Left lung (tissue), 10 donors: ENCODE results near the gene DCLRE1B. TPM values are rescaled to one million over a fixed set of nuclear protein-coding genes. Genes with fewer than 3 reads are reported as not detected.
A peak's percentile ranks its signal among the peaks of the same experiment; 100 is the strongest.

ENCODE experiments used
- ATAC-seq: fragments of 200-7000 bp; cut with Tn5 transposase; one replicate; pipeline ENCODE4 v1.9.1; 2020; ENCODE audit warnings: moderate library complexity
- DNase-seq, 4 donors: peaks; one replicate each; pipeline ENCODE4 v3.0.0-alpha.2; 2013 to 2020
- H3K27ac ChIP-seq, 2 donors: fragments of 200-600 bp; sonication (generic) in 1 of 2; one replicate each; pipeline versions ENCODE4 v1.5.0 to v1.8.0; 2020 to 2021
- H3K27me3 ChIP-seq, 2 donors: fragments of 200-600 bp; sonication (generic) in 1 of 2; one replicate each; pipeline versions ENCODE4 v1.5.0 to v1.8.0; 2020 to 2021
- H3K36me3 ChIP-seq, 2 donors: fragments of 200-600 bp; sonication (generic) in 1 of 2; one replicate each; pipeline versions ENCODE4 v1.5.0 to v1.8.0; 2020 to 2021
- H3K4me1 ChIP-seq, 2 donors: fragments of 200-600 bp; one replicate each; pipeline ENCODE4 v1.8.0; 2021
- H3K4me3 ChIP-seq, 2 donors: fragments of 200-600 bp; sonication (generic) in 1 of 2; one replicate each; pipeline versions ENCODE4 v1.5.0 to v1.8.0; 2020 to 2021; ENCODE audit warnings: mild to moderate bottlenecking in 1 of 2
- H3K9me3 ChIP-seq, 2 donors: fragments of 200-600 bp; sonication (generic) in 1 of 2; one replicate each; pipeline versions ENCODE4 v1.5.0 to v1.8.0; 2020 to 2021
- CTCF ChIP-seq, 2 donors: fragments of 200-600 bp; sonication (generic) in 1 of 2; IDR thresholded peaks; one replicate each; pipeline versions ENCODE4 v1.5.0 to v1.8.0; 2021; ENCODE audit warnings: antibody characterized with exemption in 2 of 2
- intact Hi-C, 2 donors: fragments of 100-400 bp; cut with DNase I; formaldehyde crosslinking; loops; one replicate each; pipeline versions ENCODE4 v1.11.2 to v1.14.2; 2022
- polyA plus RNA-seq, 6 donors: library from polyadenylated mRNA; unstranded; fragments of 120-200 nt; gene quantifications; one replicate each; pipeline ENCODE4 v1.2.1, GENCODE V29; 2013; ENCODE audit not compliant: insufficient read length in 6 of 6
- total RNA-seq, 2 donors: library from RNA; stranded (reverse); fragmentation: NEBNext Ultra II Directional; extraction: Animal tissue kit (Norgen Biotek cat#: 25700); gene quantifications; one replicate each; pipeline ENCODE4 v1.2.1, GENCODE V29; 2021
- donor health status: DM: no; HTN: yes; CAD: no.
- donor health status: DM: no; HTN: no; CAD: no.

The DCLRE1B gene
- total and polyA plus RNA-seq, 8 donors, result 7.3 to 11.9 (median 9.8) TPM

GRCh38 chr1:113935176-113935575 lies 30.1 kb downstream of the DCLRE1B start:
- no peaks in the 10 kb centered on the region for H3K9me3 ChIP-seq
- H3K27me3 ChIP-seq, result no peaks in the 10 kb centered on the region
- H3K4me1 ChIP-seq, result peaks cover 17 to 95% of the 10 kb centered on the region in 2 donors
- peaks cover 0 to under 1% of the 10 kb centered on the region in 2 donors for H3K36me3 ChIP-seq
- intact Hi-C loops, result no loop called here
- no peak for ATAC-seq
- H3K4me3 ChIP-seq, result no peak overlapping the region
- no peak for DNase-seq
- no peak for TF ChIP-seq CTCF (IDR thresholded peaks at IDR 0.05)
- no peak overlapping the region for H3K27ac ChIP-seq

GRCh38 chr1:113935970-113936369 lies 30.8 kb downstream of the DCLRE1B start:
- Histone ChIP-seq H3K27ac (no peak overlapping the region), H3K4me3 (no peak overlapping the region), H3K36me3 (peaks cover 0 to 8% of the 10 kb centered on the region in 2 donors), H3K27me3 (no peaks in the 10 kb centered on the region), H3K4me1 (peaks cover 13 to 97% of the 10 kb centered on the region in 2 donors), H3K9me3 (no peaks in the 10 kb centered on the region)
- no peak for DNase-seq
- intact Hi-C loops, result no loop called here
- no peak for ATAC-seq
- no peak for TF ChIP-seq CTCF (IDR thresholded peaks at IDR 0.05)

GRCh38 chr1:113937146-113937545 lies 32.0 kb downstream of the DCLRE1B start:
- DNase-seq, result no peak
- no peak for ATAC-seq
- no peaks in the 10 kb centered on the region for H3K27me3 ChIP-seq
- TF ChIP-seq CTCF (IDR thresholded peaks at IDR 0.05), result no peak
- no peak overlapping the region for H3K27ac ChIP-seq
- peaks cover 0 to 20% of the 10 kb centered on the region in 2 donors for H3K36me3 ChIP-seq
- H3K9me3 ChIP-seq, result no peaks in the 10 kb centered on the region
- no peak overlapping the region for H3K4me3 ChIP-seq
- intact Hi-C loops, result no loop called here
- H3K4me1 ChIP-seq, result peaks cover 1 to 97% of the 10 kb centered on the region in 2 donors

DNA sequence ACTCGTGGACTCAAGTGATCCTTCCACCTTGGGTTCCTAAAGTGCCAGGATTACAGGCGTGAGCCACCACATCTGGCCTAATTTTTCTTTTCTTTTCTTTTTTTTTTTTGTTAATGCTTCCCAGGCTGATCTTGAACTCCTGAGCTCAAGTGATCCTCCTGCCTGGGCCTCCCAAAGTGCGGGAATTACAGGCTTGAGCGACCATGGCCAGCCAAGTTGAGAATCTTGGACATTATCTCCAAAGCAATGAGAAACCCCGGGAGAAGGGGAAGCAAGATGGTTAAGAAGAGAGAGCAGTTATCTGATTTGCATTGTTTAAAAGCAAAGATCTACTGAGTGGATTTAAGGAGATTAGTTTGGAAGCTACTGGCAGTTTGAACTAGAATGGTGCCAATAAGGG lies 33.1 kb downstream of the DCLRE1B start:
- peaks cover 0 to 96% of the 10 kb centered on the region in 2 donors for H3K4me1 ChIP-seq
- no peak overlapping the region for H3K27ac ChIP-seq
- no peak for TF ChIP-seq CTCF (IDR thresholded peaks at IDR 0.05)
- peaks cover 0 to 23% of the 10 kb centered on the region in 2 donors for H3K36me3 ChIP-seq
- ATAC-seq, result no peak
- H3K27me3 ChIP-seq, result no peaks in the 10 kb centered on the region
- H3K9me3 ChIP-seq, result no peaks in the 10 kb centered on the region
- intact Hi-C loops, result no loop called here
- DNase-seq, result no peak
- no peak overlapping the region for H3K4me3 ChIP-seq

DNA sequence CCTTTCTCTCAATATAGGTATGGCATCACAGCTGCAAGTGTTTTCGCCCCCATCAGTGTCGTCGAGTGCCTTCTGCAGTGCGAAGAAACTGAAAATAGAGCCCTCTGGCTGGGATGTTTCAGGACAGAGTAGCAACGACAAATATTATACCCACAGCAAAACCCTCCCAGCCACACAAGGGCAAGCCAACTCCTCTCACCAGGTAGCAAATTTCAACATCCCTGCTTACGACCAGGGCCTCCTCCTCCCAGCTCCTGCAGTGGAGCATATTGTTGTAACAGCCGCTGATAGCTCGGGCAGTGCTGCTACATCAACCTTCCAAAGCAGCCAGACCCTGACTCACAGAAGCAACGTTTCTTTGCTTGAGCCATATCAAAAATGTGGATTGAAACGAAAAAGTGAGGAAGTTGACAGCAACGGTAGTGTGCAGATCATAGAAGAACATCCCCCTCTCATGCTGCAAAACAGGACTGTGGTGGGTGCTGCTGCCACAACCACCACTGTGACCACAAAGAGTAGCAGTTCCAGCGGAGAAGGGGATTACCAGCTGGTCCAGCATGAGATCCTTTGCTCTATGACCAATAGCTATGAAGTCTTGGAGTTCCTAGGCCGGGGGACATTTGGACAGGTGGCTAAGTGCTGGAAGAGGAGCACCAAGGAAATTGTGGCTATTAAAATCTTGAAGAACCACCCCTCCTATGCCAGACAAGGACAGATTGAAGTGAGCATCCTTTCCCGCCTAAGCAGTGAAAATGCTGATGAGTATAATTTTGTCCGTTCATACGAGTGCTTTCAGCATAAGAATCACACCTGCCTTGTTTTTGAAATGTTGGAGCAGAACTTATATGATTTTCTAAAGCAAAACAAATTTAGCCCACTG lies 35.5 kb downstream of the DCLRE1B start:
- no peaks in the 10 kb centered on the region for H3K9me3 ChIP-seq
- H3K27me3 ChIP-seq, result no peaks in the 10 kb centered on the region
- peaks cover 0 to 23% of the 10 kb centered on the region in 2 donors for H3K36me3 ChIP-seq
- TF ChIP-seq CTCF (IDR thresholded peaks at IDR 0.05), result no peak
- no peak overlapping the region for H3K4me3 ChIP-seq
- H3K4me1 ChIP-seq, result peaks cover 0 to 81% of the 10 kb centered on the region in 2 donors
- ATAC-seq (no peak), DNase-seq (no peak)
- intact Hi-C loops, result no loop called here
- peak overlapping the region in 1 of 2 donors; percentile 45 for H3K27ac ChIP-seq
